Sigmoid colon (tissue), 3 donors: Measurements from ENCODE around the gene RNPS1.

Experiments
- POLR2A ChIP-seq, 2 donors: fragments of 450-650 bp; IDR thresholded peaks; one replicate each; pipeline ENCODE4 v1.6.1; 2016; ENCODE audit warnings: antibody characterized with exemption in 2 of 2, mild to moderate bottlenecking in 2 of 2, moderate library complexity in 2 of 2
- TF ChIP-seq, protein P1 (sequence below), 4 experiments: fragments of 450-650 bp in 3 of 4; fragments of 200-600 bp in 1 of 4; IDR thresholded peaks; one replicate each; pipeline ENCODE4 v1.5.1; 2016 to 2019; ENCODE audit warnings: antibody characterized with exemption in 4 of 4, mild to moderate bottlenecking in 3 of 4, moderate library complexity in 2 of 4

- TF ChIP-seq POLR2A (IDR thresholded peaks at IDR 0.05) = no peak
- TF ChIP-seq, protein P1, sequence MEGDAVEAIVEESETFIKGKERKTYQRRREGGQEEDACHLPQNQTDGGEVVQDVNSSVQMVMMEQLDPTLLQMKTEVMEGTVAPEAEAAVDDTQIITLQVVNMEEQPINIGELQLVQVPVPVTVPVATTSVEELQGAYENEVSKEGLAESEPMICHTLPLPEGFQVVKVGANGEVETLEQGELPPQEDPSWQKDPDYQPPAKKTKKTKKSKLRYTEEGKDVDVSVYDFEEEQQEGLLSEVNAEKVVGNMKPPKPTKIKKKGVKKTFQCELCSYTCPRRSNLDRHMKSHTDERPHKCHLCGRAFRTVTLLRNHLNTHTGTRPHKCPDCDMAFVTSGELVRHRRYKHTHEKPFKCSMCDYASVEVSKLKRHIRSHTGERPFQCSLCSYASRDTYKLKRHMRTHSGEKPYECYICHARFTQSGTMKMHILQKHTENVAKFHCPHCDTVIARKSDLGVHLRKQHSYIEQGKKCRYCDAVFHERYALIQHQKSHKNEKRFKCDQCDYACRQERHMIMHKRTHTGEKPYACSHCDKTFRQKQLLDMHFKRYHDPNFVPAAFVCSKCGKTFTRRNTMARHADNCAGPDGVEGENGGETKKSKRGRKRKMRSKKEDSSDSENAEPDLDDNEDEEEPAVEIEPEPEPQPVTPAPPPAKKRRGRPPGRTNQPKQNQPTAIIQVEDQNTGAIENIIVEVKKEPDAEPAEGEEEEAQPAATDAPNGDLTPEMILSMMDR (IDR thresholded peaks at IDR 0.05) = no peak
Measured at GRCh38 chr16:2238838-2239675, 28.9 kb downstream of the RNPS1 start.
